Measurements from ENCODE around the gene NRG3.

NRG3 gene

GRCh38 chr10:82464966-82465365 lies 590.0 kb downstream of the NRG3 start:
- Histone ChIP-seq H3K4me3 (replicated peaks; ENCODE audit: low read depth, low read length) (no peak overlapping the region), H3K27me3 (replicated peaks; ENCODE audit: control insufficient read depth, insufficient read depth, low read length) (no peaks in the 10 kb centered on the region; the same call in 1 of the 2 replicates), H3K36me3 (ENCODE audit: control insufficient read depth, insufficient read depth, low read length) (no peaks in the 10 kb centered on the region)
- TF ChIP-seq CTCF (IDR thresholded peaks at IDR 0.05; ENCODE audit: insufficient read depth, low read length, poor library complexity, severe bottlenecking), result no peak
- no peak for DNase-seq (ENCODE audit: extremely low read depth, insufficient read length)

- Histone ChIP-seq H3K27me3 (replicated peaks; ENCODE audit: control insufficient read depth, insufficient read depth, low read length) (no peaks in the 10 kb centered on the region; the same call in 1 of the 2 replicates), H3K36me3 (ENCODE audit: control insufficient read depth, insufficient read depth, low read length) (no peaks in the 10 kb centered on the region), H3K4me3 (replicated peaks; ENCODE audit: low read depth, low read length) (no peak overlapping the region)
- DNase-seq (ENCODE audit: extremely low read depth, insufficient read length), result no peak
- TF ChIP-seq CTCF (IDR thresholded peaks at IDR 0.05; ENCODE audit: insufficient read depth, low read length, poor library complexity, severe bottlenecking), result no peak
Measured at GRCh38 chr10:82468453-82468852, 593.5 kb downstream of the NRG3 start.

GRCh38 chr10:82472406-82473335 lies 597.7 kb downstream of the NRG3 start:
- TF ChIP-seq CTCF (IDR thresholded peaks at IDR 0.05; ENCODE audit: insufficient read depth, low read length, poor library complexity, severe bottlenecking), result no peak
- Histone ChIP-seq H3K4me3 (replicated peaks; ENCODE audit: low read depth, low read length) (no peak overlapping the region), H3K27me3 (replicated peaks; ENCODE audit: control insufficient read depth, insufficient read depth, low read length) (no peaks in the 10 kb centered on the region; the same call in 1 of the 2 replicates), H3K36me3 (ENCODE audit: control insufficient read depth, insufficient read depth, low read length) (no peaks in the 10 kb centered on the region)
- DNase-seq (ENCODE audit: extremely low read depth, insufficient read length), result no peak

- Histone ChIP-seq H3K27me3 (replicated peaks; ENCODE audit: control insufficient read depth, insufficient read depth, low read length) (no peaks in the 10 kb centered on the region), H3K36me3 (ENCODE audit: control insufficient read depth, insufficient read depth, low read length) (no peaks in the 10 kb centered on the region), H3K4me3 (replicated peaks; ENCODE audit: low read depth, low read length) (no peak overlapping the region)
- DNase-seq (ENCODE audit: extremely low read depth, insufficient read length), result no peak
- TF ChIP-seq CTCF (IDR thresholded peaks at IDR 0.05; ENCODE audit: insufficient read depth, low read length, poor library complexity, severe bottlenecking), result no peak
Measured at GRCh38 chr10:82477776-82478175, 602.8 kb downstream of the NRG3 start.

- H3K4me3 ChIP-seq (replicated peaks; ENCODE audit: low read depth, low read length), result no peak overlapping the region
- no peak for DNase-seq (ENCODE audit: extremely low read depth, insufficient read length)
- TF ChIP-seq CTCF (IDR thresholded peaks at IDR 0.05; ENCODE audit: insufficient read depth, low read length, poor library complexity, severe bottlenecking), result no peak
- H3K27me3 ChIP-seq (replicated peaks; ENCODE audit: control insufficient read depth, insufficient read depth, low read length), result no peaks in the 10 kb centered on the region
- no peaks in the 10 kb centered on the region for H3K36me3 ChIP-seq (ENCODE audit: control insufficient read depth, insufficient read depth, low read length)
Measured at GRCh38 chr10:82492647-82493046, 617.7 kb downstream of the NRG3 start.
